DND-41 (cell line): ENCODE measurements around the gene CDC25C.

Experiments used
- EZH2 ChIP-seq: IDR thresholded peaks from 3 replicates; pipeline ENCODE4 v1.6.1; 2012; ENCODE audit warnings: borderline replicate concordance, low read depth, mild to moderate bottlenecking, moderate library complexity, low read length, inconsistent platforms; ENCODE audit not compliant: severe bottlenecking
- TF ChIP-seq, protein P1 (sequence below): IDR thresholded peaks from 2 replicates; pipeline ENCODE4 v1.5.1; 2012; ENCODE audit warnings: borderline replicate concordance, low read length, moderate library complexity, mild to moderate bottlenecking; ENCODE audit not compliant: poor library complexity, severe bottlenecking; ENCODE audit errors: extremely low read depth

GRCh38 chr5:138338411-138339090 is 6.9 kb upstream of the CDC25C start:
- TF ChIP-seq, protein P1, sequence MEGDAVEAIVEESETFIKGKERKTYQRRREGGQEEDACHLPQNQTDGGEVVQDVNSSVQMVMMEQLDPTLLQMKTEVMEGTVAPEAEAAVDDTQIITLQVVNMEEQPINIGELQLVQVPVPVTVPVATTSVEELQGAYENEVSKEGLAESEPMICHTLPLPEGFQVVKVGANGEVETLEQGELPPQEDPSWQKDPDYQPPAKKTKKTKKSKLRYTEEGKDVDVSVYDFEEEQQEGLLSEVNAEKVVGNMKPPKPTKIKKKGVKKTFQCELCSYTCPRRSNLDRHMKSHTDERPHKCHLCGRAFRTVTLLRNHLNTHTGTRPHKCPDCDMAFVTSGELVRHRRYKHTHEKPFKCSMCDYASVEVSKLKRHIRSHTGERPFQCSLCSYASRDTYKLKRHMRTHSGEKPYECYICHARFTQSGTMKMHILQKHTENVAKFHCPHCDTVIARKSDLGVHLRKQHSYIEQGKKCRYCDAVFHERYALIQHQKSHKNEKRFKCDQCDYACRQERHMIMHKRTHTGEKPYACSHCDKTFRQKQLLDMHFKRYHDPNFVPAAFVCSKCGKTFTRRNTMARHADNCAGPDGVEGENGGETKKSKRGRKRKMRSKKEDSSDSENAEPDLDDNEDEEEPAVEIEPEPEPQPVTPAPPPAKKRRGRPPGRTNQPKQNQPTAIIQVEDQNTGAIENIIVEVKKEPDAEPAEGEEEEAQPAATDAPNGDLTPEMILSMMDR: no peak
- TF ChIP-seq EZH2: no peak
